HEK293T (cell line): ENCODE data around the gene LPIN2.

Experiments used
- ARNT ChIP-seq: fragments of 450-650 bp; IDR thresholded peaks from 2 replicates; pipeline ENCODE4 v1.6.1; 2017; ENCODE audit warnings: mild to moderate bottlenecking
- CTBP1 ChIP-seq: fragments of 450-650 bp; IDR thresholded peaks from 2 replicates; pipeline ENCODE4 v1.6.1; 2016; ENCODE audit warnings: borderline replicate concordance
- FOXA1 ChIP-seq: fragments of 450-650 bp; IDR thresholded peaks from 2 replicates; pipeline ENCODE4 v1.6.1; 2016; ENCODE audit warnings: mild to moderate bottlenecking
- FOXM1 ChIP-seq: fragments of 450-650 bp; IDR thresholded peaks from 2 replicates; pipeline ENCODE4 v1.6.1; 2017; ENCODE audit warnings: mild to moderate bottlenecking, borderline replicate concordance
- L3MBTL2 ChIP-seq: fragments of 450-650 bp; conservative IDR thresholded peaks from 2 replicates; pipeline ENCODE4 v1.6.1; 2016; ENCODE audit warnings: mild to moderate bottlenecking

DNA sequence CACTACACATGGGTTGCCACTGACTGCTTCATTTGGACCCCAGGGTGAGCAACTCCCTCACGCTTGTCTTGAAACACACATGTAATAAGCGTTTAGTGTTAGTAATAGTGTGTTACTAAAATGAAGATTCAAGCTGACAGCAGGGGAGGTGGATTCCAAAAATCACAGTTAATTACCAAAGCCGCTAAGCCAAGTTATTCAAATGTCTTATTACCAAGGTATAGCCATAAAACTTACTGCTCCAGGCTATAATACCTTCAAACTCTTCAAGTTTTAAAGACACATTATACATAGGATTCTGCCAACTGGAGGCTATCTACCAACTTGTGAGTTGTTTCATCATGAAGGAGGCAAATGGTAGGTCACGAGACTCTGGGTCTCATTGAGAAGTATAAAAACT is 2.9 kb downstream of the LPIN2 start:
- TF ChIP-seq L3MBTL2: no peak
- TF ChIP-seq FOXM1: no peak
- no peak for TF ChIP-seq FOXA1
- TF ChIP-seq ARNT: no peak
- no peak for TF ChIP-seq CTBP1
